KOPT-K1 (cell line): ENCODE measurements around the gene WDR19.

Source experiments
- H3K27ac ChIP-seq: fragments of 200-600 bp; sonication (generic); 2 replicates; pipeline ENCODE4 v1.5.1; 2016; ENCODE audit warnings: antibody characterized with exemption, mild to moderate bottlenecking, low read depth, low read length; ENCODE audit not compliant: poor library complexity, severe bottlenecking
- H3K36me3 ChIP-seq: fragments of 200-600 bp; sonication (generic); 2 replicates; pipeline ENCODE4 v1.5.1; 2017; ENCODE audit warnings: antibody characterized with exemption, mild to moderate bottlenecking, low read length, moderate library complexity; ENCODE audit not compliant: insufficient read depth
- H3K9me3 ChIP-seq: fragments of 200-600 bp; sonication (generic); 2 replicates; pipeline ENCODE4 v1.5.1; 2017; ENCODE audit warnings: antibody characterized with exemption, low read length, mild to moderate bottlenecking; ENCODE audit not compliant: insufficient read depth, poor library complexity, severe bottlenecking

WDR19 gene

GRCh38 chr4:39204543-39204942 lies 22.2 kb downstream of the WDR19 start:
- no peak overlapping the region for H3K27ac ChIP-seq
- H3K9me3 ChIP-seq = peaks cover 9% of the 10 kb centered on the region
- H3K36me3 ChIP-seq = peaks cover 8% of the 10 kb centered on the region

GRCh38 chr4:39205000-39205399 lies 22.7 kb downstream of the WDR19 start:
- Histone ChIP-seq H3K27ac (no peak overlapping the region), H3K9me3 (peaks cover 9% of the 10 kb centered on the region), H3K36me3 (peaks cover 8% of the 10 kb centered on the region)

- H3K9me3 ChIP-seq = peaks cover 9% of the 10 kb centered on the region
- H3K36me3 ChIP-seq = peaks cover 8% of the 10 kb centered on the region
- H3K27ac ChIP-seq = no peak overlapping the region
These were observed 23.1 kb downstream of the WDR19 start for GRCh38 chr4:39205476-39205875.

- Histone ChIP-seq H3K27ac (no peak overlapping the region), H3K9me3 (no peaks in the 10 kb centered on the region), H3K36me3 (no peaks in the 10 kb centered on the region)
These were observed 45.6 kb downstream of the WDR19 start for GRCh38 chr4:39227906-39228305.

- no peak overlapping the region for H3K27ac ChIP-seq
- no peaks in the 10 kb centered on the region for H3K9me3 ChIP-seq
- H3K36me3 ChIP-seq = no peaks in the 10 kb centered on the region
These were observed 46.0 kb downstream of the WDR19 start for GRCh38 chr4:39228377-39228776.

GRCh38 chr4:39230462-39230861 lies 48.1 kb downstream of the WDR19 start:
- Histone ChIP-seq H3K9me3 (no peaks in the 10 kb centered on the region), H3K27ac (no peak overlapping the region), H3K36me3 (no peaks in the 10 kb centered on the region)

- Histone ChIP-seq H3K27ac (no peak overlapping the region), H3K9me3 (no peaks in the 10 kb centered on the region), H3K36me3 (no peaks in the 10 kb centered on the region)
These were observed 49.3 kb downstream of the WDR19 start for GRCh38 chr4:39231660-39232059.

- H3K36me3 ChIP-seq = no peaks in the 10 kb centered on the region
- no peaks in the 10 kb centered on the region for H3K9me3 ChIP-seq
- H3K27ac ChIP-seq = no peak overlapping the region
These were observed 49.8 kb downstream of the WDR19 start for GRCh38 chr4:39232100-39232499.

GRCh38 chr4:39233114-39233513 lies 50.8 kb downstream of the WDR19 start:
- Histone ChIP-seq H3K36me3 (no peaks in the 10 kb centered on the region), H3K9me3 (no peaks in the 10 kb centered on the region), H3K27ac (no peak overlapping the region)

GRCh38 chr4:39233783-39234182 lies 51.5 kb downstream of the WDR19 start:
- Histone ChIP-seq H3K27ac (no peak overlapping the region), H3K9me3 (no peaks in the 10 kb centered on the region), H3K36me3 (no peaks in the 10 kb centered on the region)

GRCh38 chr4:39235021-39235420 lies 52.7 kb downstream of the WDR19 start:
- Histone ChIP-seq H3K36me3 (no peaks in the 10 kb centered on the region), H3K27ac (no peak overlapping the region), H3K9me3 (no peaks in the 10 kb centered on the region)

GRCh38 chr4:39235696-39236095 lies 53.4 kb downstream of the WDR19 start:
- Histone ChIP-seq H3K27ac (no peak overlapping the region), H3K36me3 (no peaks in the 10 kb centered on the region), H3K9me3 (no peaks in the 10 kb centered on the region)

- no peak overlapping the region for H3K27ac ChIP-seq
- no peaks in the 10 kb centered on the region for H3K9me3 ChIP-seq
- no peaks in the 10 kb centered on the region for H3K36me3 ChIP-seq
These were observed 54.9 kb downstream of the WDR19 start for GRCh38 chr4:39237179-39237578.

- no peaks in the 10 kb centered on the region for H3K9me3 ChIP-seq
- no peaks in the 10 kb centered on the region for H3K36me3 ChIP-seq
- no peak overlapping the region for H3K27ac ChIP-seq
These were observed 61.1 kb downstream of the WDR19 start for GRCh38 chr4:39243462-39243861.

- Histone ChIP-seq H3K27ac (no peak overlapping the region), H3K36me3 (no peaks in the 10 kb centered on the region), H3K9me3 (no peaks in the 10 kb centered on the region)
These were observed 72.9 kb downstream of the WDR19 start for GRCh38 chr4:39255266-39255665.

GRCh38 chr4:39255871-39256270 lies 73.5 kb downstream of the WDR19 start:
- no peaks in the 10 kb centered on the region for H3K9me3 ChIP-seq
- H3K27ac ChIP-seq = no peak overlapping the region
- H3K36me3 ChIP-seq = no peaks in the 10 kb centered on the region

- no peak overlapping the region for H3K27ac ChIP-seq
- H3K36me3 ChIP-seq = no peaks in the 10 kb centered on the region
- H3K9me3 ChIP-seq = no peaks in the 10 kb centered on the region
These were observed 74.1 kb downstream of the WDR19 start for GRCh38 chr4:39256436-39256835.
